ENCODE measurements around the gene MEIKIN.

Gene MEIKIN

GRCh38 chr5:131766689-131767088 lies 178.8 kb downstream of the MEIKIN start:
- no peak for DNase-seq

GRCh38 chr5:131765261-131765660 lies 180.2 kb downstream of the MEIKIN start:
- no peak for DNase-seq

GRCh38 chr5:131763968-131764367 lies 181.5 kb downstream of the MEIKIN start:
- DNase-seq = no peak

GRCh38 chr5:131760793-131761192 lies 184.7 kb downstream of the MEIKIN start:
- DNase-seq = no peak

- no peak for DNase-seq
Observed at GRCh38 chr5:131759704-131760103, 185.8 kb downstream of the MEIKIN start.

- DNase-seq = no peak
Observed at GRCh38 chr5:131758520-131758900, 187.0 kb downstream of the MEIKIN start.

GRCh38 chr5:131757830-131758519 lies 187.5 kb downstream of the MEIKIN start:
- no peak for DNase-seq
